GM12878 (cell line): ENCODE measurements around the gene ESRP2.

Experiments used
- ATF7 ChIP-seq: fragments of 450-650 bp; IDR thresholded peaks from 2 replicates; pipeline ENCODE4 v1.6.1; 2016; ENCODE audit warnings: low read depth, mild to moderate bottlenecking
- BHLHE40 ChIP-seq, 2 experiments: fragments of 450-650 bp in 1 of 2; IDR thresholded peaks; 2 replicates each; pipeline ENCODE4 v1.6.1; 2011 to 2017; ENCODE audit warnings: low read depth in 2 of 2, borderline replicate concordance in 1 of 2, improper control_type of control experiment in 1 of 2, low read length in 1 of 2, mild to moderate bottlenecking in 1 of 2
- CREM ChIP-seq: IDR thresholded peaks from 2 replicates; pipeline ENCODE4 v1.6.1; 2014; ENCODE audit warnings: antibody characterized with exemption, low read depth
- CTCF ChIP-seq, 3 experiments: IDR thresholded peaks in 2 of 3; conservative IDR thresholded peaks in 1 of 3; 2 replicates each; pipeline ENCODE4 v1.5.1; 2011; ENCODE audit warnings: low read depth in 3 of 3, low read length in 3 of 3, mild to moderate bottlenecking in 3 of 3, control low read depth in 2 of 3, moderate library complexity in 2 of 3, inconsistent platforms in 1 of 3, mixed read lengths in 1 of 3; ENCODE audit not compliant: control insufficient read depth in 2 of 3, insufficient read depth in 1 of 3; ENCODE audit errors: extremely low read depth in 1 of 3
- EZH2 ChIP-seq: IDR thresholded peaks from 2 replicates; pipeline ENCODE4 v1.6.1; 2012; ENCODE audit warnings: low read depth, mild to moderate bottlenecking, control low read depth, inconsistent platforms, low read length, borderline replicate concordance; ENCODE audit not compliant: control insufficient read depth
- FOS ChIP-seq: IDR thresholded peaks from 3 replicates; pipeline ENCODE4 v1.6.1; 2011; ENCODE audit warnings: borderline replicate concordance; ENCODE audit not compliant: insufficient read length; ENCODE audit errors: extremely low read depth
- FOXK2 ChIP-seq: fragments of 450-650 bp; IDR thresholded peaks from 2 replicates; pipeline ENCODE4 v1.6.1; 2017; ENCODE audit warnings: mild to moderate bottlenecking, moderate library complexity
- JUNB ChIP-seq: IDR thresholded peaks from 2 replicates; pipeline ENCODE4 v1.6.1; 2016; ENCODE audit warnings: antibody characterized with exemption, mild to moderate bottlenecking
- MYB ChIP-seq: fragments of 150-350 bp; IDR thresholded peaks from 2 replicates; pipeline ENCODE4 v1.6.1; 2014; ENCODE audit warnings: mild to moderate bottlenecking, low read depth, low read length, borderline replicate concordance
- POLR2A ChIP-seq: IDR thresholded peaks from 2 replicates; pipeline ENCODE4 v1.6.1; 2011; ENCODE audit warnings: low read depth, mild to moderate bottlenecking, low read length
- SIN3A ChIP-seq: IDR thresholded peaks from 2 replicates; pipeline ENCODE4 v1.6.1; 2012; ENCODE audit warnings: low read depth, low read length, improper control_type of control experiment
- TF ChIP-seq, protein P1 (sequence below): IDR thresholded peaks from 2 replicates; pipeline ENCODE4 v1.6.1; 2011; ENCODE audit warnings: low read depth, mild to moderate bottlenecking, low read length, moderate library complexity, borderline replicate concordance; ENCODE audit errors: extremely low read depth

DNA sequence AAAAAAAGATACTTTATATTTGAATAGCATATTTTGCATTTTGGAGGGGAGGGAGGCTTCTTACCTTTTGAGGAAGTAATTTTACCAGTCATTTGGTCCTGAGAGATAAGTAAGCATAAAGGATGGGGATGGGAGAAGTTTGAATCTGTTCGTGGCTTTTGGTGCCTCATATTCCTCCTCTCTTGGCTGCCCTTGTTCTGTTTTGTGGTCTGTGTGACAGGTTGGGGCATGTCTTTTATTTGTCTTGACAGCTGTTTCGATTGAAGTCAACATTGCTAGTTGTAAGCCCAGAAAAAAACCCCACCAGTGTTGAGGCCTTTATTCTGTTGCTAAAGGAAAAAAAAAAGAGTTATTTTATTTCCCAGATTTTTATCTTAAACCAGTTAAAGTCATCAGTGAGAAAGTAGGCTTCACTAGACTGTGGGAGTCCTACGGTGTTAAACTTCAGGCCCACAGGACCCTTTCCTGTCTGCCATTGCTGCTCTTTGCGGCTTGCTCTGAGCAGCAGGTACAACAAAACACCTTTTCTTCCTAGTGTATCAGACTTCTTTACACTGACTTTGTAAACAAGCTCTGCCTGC lies 39.8 kb upstream of the ESRP2 start:
- TF ChIP-seq CTCF (IDR thresholded peaks at IDR 0.05 in 2 of 3, conservative IDR thresholded peaks at IDR 0.05 in 1 of 3; ENCODE audit: control insufficient read depth in 2 of 3, extremely low read depth in 1 of 3, insufficient read depth in 1 of 3, low read depth in 3 of 3, low read length in 3 of 3) (no peak), ATF7 (peak; percentile 66), MYB (no peak), CREM (peak; percentile 63; the same call in 1 of the 2 replicates), POLR2A (no peak), EZH2 (no peak), BHLHE40 (IDR thresholded peaks at IDR 0.05; ENCODE audit: borderline replicate concordance in 1 of 2, low read depth in 2 of 2, low read length in 1 of 2) (no peak), FOS (no peak), FOXK2 (no peak), SIN3A (peak; percentile 80), JUNB (peak; percentile 34)
- TF ChIP-seq, protein P1, sequence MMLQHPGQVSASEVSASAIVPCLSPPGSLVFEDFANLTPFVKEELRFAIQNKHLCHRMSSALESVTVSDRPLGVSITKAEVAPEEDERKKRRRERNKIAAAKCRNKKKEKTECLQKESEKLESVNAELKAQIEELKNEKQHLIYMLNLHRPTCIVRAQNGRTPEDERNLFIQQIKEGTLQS, result no peak
